ENCODE results near the gene DIS3L2.

DIS3L2 gene

GRCh38 chr2:232116852-232117251 is 155.3 kb downstream of the DIS3L2 start:
- Histone ChIP-seq H3K4me2 (ENCODE audit: low read length) (no peak overlapping the region), H3K4me3 (ENCODE audit: low read length) (no peak overlapping the region), H4K20me1 (ENCODE audit: insufficient read depth, low read length) (no peaks in the 10 kb centered on the region), H2AFZ (ENCODE audit: low read depth, low read length) (no peak overlapping the region), H3K27ac (ENCODE audit: low read length) (no peak overlapping the region), H3K79me2 (ENCODE audit: low read length) (no peaks in the 10 kb centered on the region), H3K9me3 (ENCODE audit: insufficient read depth, low read length) (no peaks in the 10 kb centered on the region), H3K4me1 (ENCODE audit: low read length) (no peaks in the 10 kb centered on the region), H3K36me3 (replicated peaks; ENCODE audit: low read depth, low read length) (no peaks in the 10 kb centered on the region), H3K27me3 (ENCODE audit: low read depth, low read length) (no peaks in the 10 kb centered on the region), H3K9ac (ENCODE audit: low read length) (no peak overlapping the region)
- TF ChIP-seq EZH2phosphoT487 (IDR thresholded peaks at IDR 0.05; ENCODE audit: low read depth) (no peak), CTCF (IDR thresholded peaks at IDR 0.05; ENCODE audit: low read depth, low read length) (no peak)

GRCh38 chr2:232117413-232117812 is 155.9 kb downstream of the DIS3L2 start:
- Histone ChIP-seq H3K36me3 (replicated peaks; ENCODE audit: low read depth, low read length) (no peaks in the 10 kb centered on the region), H3K4me1 (ENCODE audit: low read length) (no peaks in the 10 kb centered on the region), H2AFZ (ENCODE audit: low read depth, low read length) (no peak overlapping the region), H3K4me3 (ENCODE audit: low read length) (no peak overlapping the region), H3K9ac (ENCODE audit: low read length) (no peak overlapping the region), H3K27me3 (ENCODE audit: low read depth, low read length) (no peaks in the 10 kb centered on the region), H3K4me2 (ENCODE audit: low read length) (no peak overlapping the region), H3K9me3 (ENCODE audit: insufficient read depth, low read length) (no peaks in the 10 kb centered on the region), H4K20me1 (ENCODE audit: insufficient read depth, low read length) (no peaks in the 10 kb centered on the region), H3K79me2 (ENCODE audit: low read length) (no peaks in the 10 kb centered on the region), H3K27ac (ENCODE audit: low read length) (no peak overlapping the region)
- TF ChIP-seq EZH2phosphoT487 (IDR thresholded peaks at IDR 0.05; ENCODE audit: low read depth) (no peak), CTCF (IDR thresholded peaks at IDR 0.05; ENCODE audit: low read depth, low read length) (no peak; the same call in 1 of the 2 replicates)

GRCh38 chr2:232120911-232121310 is 159.4 kb downstream of the DIS3L2 start:
- Histone ChIP-seq H4K20me1 (ENCODE audit: insufficient read depth, low read length) (no peaks in the 10 kb centered on the region), H3K36me3 (replicated peaks; ENCODE audit: low read depth, low read length) (no peaks in the 10 kb centered on the region), H3K27me3 (ENCODE audit: low read depth, low read length) (no peaks in the 10 kb centered on the region), H3K27ac (ENCODE audit: low read length) (no peak overlapping the region), H2AFZ (ENCODE audit: low read depth, low read length) (no peak overlapping the region), H3K4me1 (ENCODE audit: low read length) (no peaks in the 10 kb centered on the region), H3K4me2 (ENCODE audit: low read length) (no peak overlapping the region), H3K9me3 (ENCODE audit: insufficient read depth, low read length) (no peaks in the 10 kb centered on the region), H3K79me2 (ENCODE audit: low read length) (no peaks in the 10 kb centered on the region), H3K9ac (ENCODE audit: low read length) (no peak overlapping the region), H3K4me3 (ENCODE audit: low read length) (no peak overlapping the region)
- TF ChIP-seq CTCF (IDR thresholded peaks at IDR 0.05; ENCODE audit: low read depth, low read length) (no peak), EZH2phosphoT487 (IDR thresholded peaks at IDR 0.05; ENCODE audit: low read depth) (no peak)

- Histone ChIP-seq H3K79me2 (ENCODE audit: low read length) (no peaks in the 10 kb centered on the region), H3K36me3 (replicated peaks; ENCODE audit: low read depth, low read length) (no peaks in the 10 kb centered on the region), H3K4me3 (ENCODE audit: low read length) (no peak overlapping the region), H3K9me3 (ENCODE audit: insufficient read depth, low read length) (no peaks in the 10 kb centered on the region), H3K4me2 (ENCODE audit: low read length) (no peak overlapping the region), H3K27me3 (ENCODE audit: low read depth, low read length) (no peaks in the 10 kb centered on the region), H3K27ac (ENCODE audit: low read length) (no peak overlapping the region), H3K4me1 (ENCODE audit: low read length) (no peaks in the 10 kb centered on the region), H4K20me1 (ENCODE audit: insufficient read depth, low read length) (no peaks in the 10 kb centered on the region), H3K9ac (ENCODE audit: low read length) (no peak overlapping the region), H2AFZ (ENCODE audit: low read depth, low read length) (no peak overlapping the region)
- no peak for TF ChIP-seq CTCF (IDR thresholded peaks at IDR 0.05; ENCODE audit: low read depth, low read length)
- TF ChIP-seq EZH2phosphoT487 (IDR thresholded peaks at IDR 0.05; ENCODE audit: low read depth) = no peak
Measured at GRCh38 chr2:232124309-232124708, 162.8 kb downstream of the DIS3L2 start.

Data from OCI-LY3 (cell line).